GM19193 (cell line): ENCODE results near the gene HPS6.

Source experiments
- POLR2A ChIP-seq: IDR thresholded peaks from 4 replicates; pipeline ENCODE4 v1.6.1; 2011; ENCODE audit not compliant: insufficient read depth, insufficient read length; ENCODE audit errors: extremely low read depth

HPS6 gene

DNA sequence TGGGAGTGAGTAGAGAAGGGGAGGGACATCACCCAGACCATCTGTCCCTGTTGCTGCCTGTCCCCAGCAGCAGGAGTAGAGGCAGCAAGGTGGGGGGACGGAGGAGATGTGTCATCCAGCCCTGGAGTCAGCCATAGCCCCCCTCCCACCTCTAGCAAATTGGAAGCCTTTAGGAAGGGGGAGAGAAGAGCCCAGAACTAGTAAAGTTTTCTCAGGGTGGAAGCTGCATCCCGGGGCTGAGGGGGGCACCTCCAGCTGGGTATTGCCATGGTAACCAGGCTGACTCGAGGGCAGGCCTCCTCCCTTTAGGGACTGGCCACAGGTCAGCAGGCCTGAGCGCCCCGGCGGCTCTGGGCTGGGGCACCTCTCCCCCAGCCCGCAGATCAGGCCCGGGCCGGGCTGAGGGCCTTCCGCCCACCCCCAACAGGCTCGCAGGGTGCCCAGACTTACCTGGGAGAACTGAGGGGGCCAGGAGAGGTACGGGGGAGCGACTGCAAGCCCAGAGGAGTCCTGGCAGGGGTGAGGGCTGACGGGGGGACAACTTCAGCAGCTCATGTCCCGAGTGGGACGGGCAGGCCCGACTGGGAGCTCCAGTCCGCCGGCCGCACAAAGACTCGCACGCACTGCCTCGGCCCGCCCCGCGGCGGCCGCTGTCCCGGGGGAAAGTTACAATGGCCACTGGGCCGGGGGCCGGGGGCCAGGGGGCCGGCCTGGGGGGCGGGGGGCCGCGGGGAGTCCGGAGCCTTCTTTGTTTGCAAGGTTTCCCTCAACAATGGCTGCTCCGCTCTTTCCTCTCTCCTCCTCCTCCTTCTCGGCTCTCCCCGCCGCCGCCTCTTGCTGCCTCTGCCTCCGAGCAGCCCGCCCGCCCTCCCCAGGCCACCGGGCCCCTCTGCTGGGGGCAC lies 49.1 kb downstream of the HPS6 start:
- TF ChIP-seq POLR2A: no peak

DNA sequence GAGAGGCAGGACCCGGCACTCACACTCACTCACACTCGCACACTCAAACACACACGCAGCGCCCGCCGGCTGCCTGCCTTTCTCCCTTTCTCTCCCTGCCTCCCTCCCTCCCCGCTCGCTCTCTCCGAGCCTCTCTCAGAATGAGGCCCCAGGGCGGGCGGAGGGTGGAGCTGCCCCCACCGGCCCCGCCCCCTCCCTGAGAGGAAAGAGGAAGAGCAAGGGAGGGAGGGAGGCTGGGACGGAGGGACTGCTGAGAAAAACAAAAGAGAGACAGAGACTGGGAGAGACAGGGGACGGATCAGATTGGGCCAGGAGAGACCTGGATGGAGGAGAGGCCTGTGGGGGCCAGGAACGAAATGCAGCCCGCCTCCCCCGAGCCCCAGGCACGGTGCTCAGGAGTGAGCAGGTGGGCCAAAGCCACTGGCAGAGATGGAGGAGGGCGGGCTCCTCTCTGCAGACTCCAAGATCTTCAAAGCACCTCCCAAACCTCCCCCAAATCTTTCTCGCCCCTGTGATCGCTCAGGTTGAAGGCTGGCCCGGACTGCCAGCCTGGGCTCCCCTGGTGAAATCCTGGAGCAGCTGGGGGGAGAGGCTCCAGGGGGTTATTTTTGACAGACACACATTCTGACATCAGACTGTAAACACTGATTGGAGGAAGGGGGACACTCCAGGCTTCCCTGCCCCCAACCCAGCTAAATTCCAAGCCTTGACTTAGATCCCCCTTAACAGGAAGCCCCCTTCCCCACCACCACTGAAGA lies 49.9 kb downstream of the HPS6 start:
- TF ChIP-seq POLR2A: peak; percentile 78

DNA sequence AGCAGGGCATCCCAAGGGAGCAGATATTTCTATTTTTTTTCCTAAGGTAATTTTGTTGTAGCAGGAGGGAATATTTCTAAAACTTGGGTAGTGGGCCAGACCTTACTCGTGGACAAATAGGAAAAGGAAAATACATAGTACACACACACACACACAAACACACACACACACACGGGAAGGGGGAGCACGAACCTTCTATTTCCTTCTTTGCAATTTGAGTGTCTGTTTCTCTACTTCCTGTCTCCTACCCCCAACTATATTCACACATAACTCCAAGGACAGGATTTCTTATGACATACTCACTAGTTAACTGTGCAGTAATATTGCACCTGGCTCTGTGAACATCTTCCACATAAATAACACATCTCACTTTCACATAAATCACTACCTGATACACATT lies 50.6 kb downstream of the HPS6 start:
- TF ChIP-seq POLR2A: no peak

DNA sequence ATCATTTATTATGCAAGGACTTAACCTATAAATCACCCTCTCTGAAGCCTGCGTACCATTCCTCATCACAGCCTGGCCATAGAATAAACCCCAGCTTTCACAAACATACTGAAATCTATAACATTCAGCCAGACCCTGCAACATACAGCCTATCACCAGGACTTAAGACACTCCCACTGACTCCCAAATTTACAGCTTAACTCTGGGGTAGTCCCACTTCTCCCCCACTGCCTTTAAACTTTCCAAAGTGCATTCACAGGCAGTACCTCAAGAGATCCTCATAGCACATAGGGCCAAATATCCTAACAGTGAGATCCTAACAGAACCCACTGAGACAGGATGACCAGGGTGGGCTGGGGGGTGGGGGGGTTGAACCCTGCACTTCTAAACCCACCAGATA lies 51.5 kb downstream of the HPS6 start:
- TF ChIP-seq POLR2A: no peak
